ENCODE results near the gene KDF1.

Gene KDF1

GRCh38 chr1:26938004-26938658 lies 22.1 kb downstream of the KDF1 start:
- CTCF ChIA-PET, result no interaction called here
- POLR2A ChIA-PET, result no interaction called here
- H3K4me3 ChIP-seq (ENCODE audit: low read depth, low read length), result no peak overlapping the region
- no peak for DNase-seq (ENCODE audit: low read depth, low spot score)
- TF ChIP-seq CTCF (IDR thresholded peaks at IDR 0.05; ENCODE audit: insufficient read depth, low read length, missing control alignments), result no peak

- TF ChIP-seq CTCF (IDR thresholded peaks at IDR 0.05; ENCODE audit: insufficient read depth, low read length, missing control alignments), result no peak
- no peak overlapping the region for H3K4me3 ChIP-seq (ENCODE audit: low read depth, low read length)
- CTCF ChIA-PET, result no interaction called here
- POLR2A ChIA-PET, result no interaction called here
- no peak for DNase-seq (ENCODE audit: low read depth, low spot score)
Measured at GRCh38 chr1:26936823-26937222, 23.4 kb downstream of the KDF1 start.

- no peak for DNase-seq (ENCODE audit: low read depth, low spot score)
- POLR2A ChIA-PET, result no interaction called here
- no peak for TF ChIP-seq CTCF (IDR thresholded peaks at IDR 0.05; ENCODE audit: insufficient read depth, low read length, missing control alignments)
- CTCF ChIA-PET, result no interaction called here
- no peak overlapping the region for H3K4me3 ChIP-seq (ENCODE audit: low read depth, low read length)
Measured at GRCh38 chr1:26932531-26932930, 27.7 kb downstream of the KDF1 start.

- H3K4me3 ChIP-seq (ENCODE audit: low read depth, low read length), result no peak overlapping the region
- POLR2A ChIA-PET, result interaction anchor here (0.9 kb wide), 2 partner anchors 16 to 23 kb away, joined by 3 to 4 read pairs; partner anchors contain the start of gene GPATCH3
- CTCF ChIA-PET, result interaction anchor here (1.2 kb wide), 1 partner anchor 44 kb away, joined by 3 read pairs; no protein-coding TSS in a partner anchor
- TF ChIP-seq CTCF (IDR thresholded peaks at IDR 0.05; ENCODE audit: insufficient read depth, low read length, missing control alignments), result no peak
- DNase-seq (ENCODE audit: low read depth, low spot score), result no peak
Measured at GRCh38 chr1:26923711-26924110, 36.6 kb downstream of the KDF1 start.

- DNase-seq (ENCODE audit: low read depth, low spot score), result no peak
- H3K4me3 ChIP-seq (ENCODE audit: low read depth, low read length), result peak overlapping the region; percentile 91
- no peak for TF ChIP-seq CTCF (IDR thresholded peaks at IDR 0.05; ENCODE audit: insufficient read depth, low read length, missing control alignments)
- ChIA-PET POLR2A (no interaction called here), CTCF (interaction anchor here (1.2 to 1.3 kb wide), 2 partner anchors 44 to 45 kb away, joined by 3 read pairs; no protein-coding TSS in a partner anchor)
Measured at GRCh38 chr1:26922901-26923300, 37.4 kb downstream of the KDF1 start.

GRCh38 chr1:26922431-26922729 lies 37.9 kb downstream of the KDF1 start:
- peak overlapping the region; percentile 91 for H3K4me3 ChIP-seq (ENCODE audit: low read depth, low read length)
- DNase-seq (ENCODE audit: low read depth, low spot score), result no peak
- ChIA-PET POLR2A (interaction anchor here (0.8 kb wide), 1 partner anchor 331 kb away, joined by 3 read pairs; no protein-coding TSS in a partner anchor), CTCF (interaction anchor here (1.3 kb wide), 1 partner anchor 44 kb away, joined by 3 read pairs; no protein-coding TSS in a partner anchor)
- TF ChIP-seq CTCF (IDR thresholded peaks at IDR 0.05; ENCODE audit: insufficient read depth, low read length, missing control alignments), result no peak
